Endothelial cell of umbilical vein (primary cell): Measurements from ENCODE around the gene LAMC3. TPM values are rescaled to one million over a fixed set of nuclear protein-coding genes. Genes with fewer than 3 reads are reported as not detected.

ENCODE experiments used
- BruUV-seq: library from RNA; stranded (reverse); fragments of 400-500 nt; replicated peaks from 2 replicates; lab custom pipeline; 2021; lab: Mats Ljungman, UMichigan
- CTCF ChIA-PET: fragments of 300-600, 350-600 bp; sonication (Branson Sonifier 250); formaldehyde crosslinking; loops from one replicate; lab custom pipeline; 2021; ENCODE audit warnings: antibody characterized with exemption, inconsistent platforms; lab: Charles Lee
- POLR2A ChIA-PET: fragments of 300-600, 350-600 bp; sonication (Branson Sonifier 250); formaldehyde crosslinking; loops from one replicate; lab custom pipeline; 2021; ENCODE audit warnings: antibody characterized with exemption, inconsistent platforms; lab: Charles Lee
- DNase-seq: peaks from one replicate; pipeline ENCODE4 v3.0.0-alpha.2; 2011; ENCODE audit warnings: low read depth, low spot score
- FAIRE-seq: peaks from 2 replicates; lab custom pipeline; 2011; peaks lifted over from hg19 to GRCh38; lab: Jason Lieb, UNC
- H2AFZ ChIP-seq: 2 replicates; pipeline ENCODE4 v1.6.0; 2012; ENCODE audit warnings: low read depth, low read length, control low read depth, inconsistent platforms
- H3K27ac ChIP-seq: 2 replicates; pipeline ENCODE4 v1.5.1; 2011; ENCODE audit warnings: low read depth, mild to moderate bottlenecking, control low read depth, low read length, moderate library complexity; ENCODE audit not compliant: insufficient read depth
- H3K27me3 ChIP-seq, 2 experiments: 2 replicates each; pipeline versions ENCODE4 v1.6.0 to v1.6.1; 2011; ENCODE audit warnings: low read length in 2 of 2, mixed read lengths in 1 of 2; ENCODE audit not compliant: control insufficient read depth in 2 of 2, insufficient read depth in 2 of 2
- H3K36me3 ChIP-seq, 2 experiments: 2 replicates in 1 of 2; 3 replicates in 1 of 2; pipeline ENCODE4 v1.5.1; 2011; ENCODE audit warnings: low read length in 2 of 2, mild to moderate bottlenecking in 1 of 2, moderate library complexity in 1 of 2; ENCODE audit not compliant: control insufficient read depth in 2 of 2, insufficient read depth in 2 of 2; ENCODE audit errors: extremely low read depth in 1 of 2
- H3K4me1 ChIP-seq: 3 replicates; pipeline ENCODE4 v1.5.1; 2011; ENCODE audit warnings: mild to moderate bottlenecking, low read length; ENCODE audit not compliant: control insufficient read depth, insufficient read depth; ENCODE audit errors: extremely low read depth
- H3K4me2 ChIP-seq: 2 replicates; pipeline ENCODE4 v1.6.1; 2011; ENCODE audit warnings: low read length, control low read depth, mixed read lengths; ENCODE audit not compliant: insufficient read depth
- H3K4me3 ChIP-seq, 3 experiments: fragments of 200-600 bp in 1 of 3; sonication (generic), shearing (Covaris generic) in 1 of 3; replicated peaks in 1 of 3; 2 replicates each; pipeline ENCODE4 v1.5.1; 2011 to 2016; ENCODE audit warnings: control low read depth in 3 of 3, low read length in 3 of 3, mild to moderate bottlenecking in 2 of 3, inconsistent platforms in 1 of 3, low read depth in 1 of 3, moderate library complexity in 1 of 3; ENCODE audit not compliant: insufficient read depth in 1 of 3
- H3K79me2 ChIP-seq: 2 replicates; pipeline ENCODE4 v1.6.0; 2012; ENCODE audit warnings: low read length, inconsistent platforms; ENCODE audit not compliant: control insufficient read depth, insufficient read depth
- H3K9ac ChIP-seq: replicated peaks from 2 replicates; pipeline ENCODE3; 2011; ENCODE audit warnings: low read length, control low read depth; ENCODE audit not compliant: insufficient read depth; ENCODE audit errors: extremely low read depth
- H3K9me1 ChIP-seq: replicated peaks from 3 replicates; pipeline ENCODE4 v1.6.0; 2011; ENCODE audit warnings: mild to moderate bottlenecking, low read length; ENCODE audit not compliant: control insufficient read depth, insufficient read depth; ENCODE audit errors: extremely low read depth
- H3K9me3 ChIP-seq: replicated peaks from 2 replicates; pipeline ENCODE4 v1.5.1; 2012; ENCODE audit warnings: low read length, inconsistent platforms; ENCODE audit not compliant: control insufficient read depth, insufficient read depth
- H4K20me1 ChIP-seq: replicated peaks from 2 replicates; pipeline ENCODE3; 2011; ENCODE audit warnings: mild to moderate bottlenecking, low read length; ENCODE audit not compliant: control insufficient read depth, insufficient read depth; ENCODE audit errors: extremely low read depth
- EZH2 ChIP-seq: IDR thresholded peaks from 2 replicates; pipeline ENCODE4 v1.6.1; 2012; ENCODE audit warnings: borderline replicate concordance, low read depth, mild to moderate bottlenecking, moderate library complexity, low read length, inconsistent platforms; ENCODE audit not compliant: severe bottlenecking
- FOS ChIP-seq: IDR thresholded peaks from 2 replicates; pipeline ENCODE4 v1.6.1; 2011; ENCODE audit warnings: mild to moderate bottlenecking, low read length, moderate library complexity, borderline replicate concordance; ENCODE audit not compliant: insufficient read depth
- GATA2 ChIP-seq: IDR thresholded peaks from 2 replicates; pipeline ENCODE4 v1.7.0; 2011; ENCODE audit warnings: low read depth, mild to moderate bottlenecking, moderate library complexity, mixed read lengths, low read length; ENCODE audit not compliant: insufficient read length, insufficient read depth
- JUN ChIP-seq: IDR thresholded peaks from 2 replicates; pipeline ENCODE4 v1.6.1; 2011; ENCODE audit warnings: borderline replicate concordance, low read depth; ENCODE audit not compliant: insufficient read length, insufficient read depth
- MYC ChIP-seq: IDR thresholded peaks from one replicate; pipeline ENCODE4 v1.6.1; 2011; ENCODE audit warnings: mild to moderate bottlenecking, low read depth, low read length
- POLR2A ChIP-seq: IDR thresholded peaks from 2 replicates; pipeline ENCODE4 v1.6.1; 2012; ENCODE audit warnings: low read depth, mild to moderate bottlenecking, control low read depth, low read length
- POLR2AphosphoS5 ChIP-seq: IDR thresholded peaks from 2 replicates; pipeline ENCODE4 v1.6.1; 2012; ENCODE audit warnings: low read depth, mild to moderate bottlenecking, control low read depth, low read length, moderate library complexity; ENCODE audit not compliant: insufficient read depth
- dilution Hi-C: fragments of 300-500 bp; cut with MboI; formaldehyde crosslinking; loops from one replicate; pipeline ENCODE4 v1.15.0; 2019; ENCODE audit warnings: low sequenced_read_pairs; ENCODE audit not compliant: extremely low pct_ligation_motif_present
- intact Hi-C: fragments of 100-400 bp; cut with micrococcal nuclease; formaldehyde crosslinking; loops from one replicate; pipeline ENCODE4 v1.10.0; 2022
- polyA plus RNA-seq, 4 experiments: library from polyadenylated mRNA; depleted of rRNA in 3 of 4; stranded (reverse) in 3 of 4; unstranded in 1 of 4; fragments of >200 nt; gene quantifications; 2 replicates each; pipeline versions ENCODE4 v1.2.1 to v1.2.3, GENCODE V29; 2011 to 2012; ENCODE audit warnings: missing spikeins in 1 of 4
- total RNA-seq: library from RNA; stranded (reverse); gene quantifications from 2 replicates; pipeline ENCODE4 v1.2.3, GENCODE V29; 2021
- TF ChIP-seq, protein P1 (sequence below), 2 donors: IDR thresholded peaks; 1 replicate in 1 of 2; 2 replicates in 1 of 2; pipeline ENCODE4 v1.5.1; 2011; ENCODE audit warnings: low read length in 2 of 2, mild to moderate bottlenecking in 2 of 2, moderate library complexity in 2 of 2, control low read depth in 1 of 2, inconsistent platforms in 1 of 2, low read depth in 1 of 2; ENCODE audit not compliant: insufficient read depth in 1 of 2; ENCODE audit errors: extremely low read depth in 1 of 2

The LAMC3 gene
- total and polyA plus RNA-seq, 2 donors (not counting 3 experiments of a cell fraction or from before 2014, with no cell fraction given) = 0.18 to 0.38 TPM

DNA sequence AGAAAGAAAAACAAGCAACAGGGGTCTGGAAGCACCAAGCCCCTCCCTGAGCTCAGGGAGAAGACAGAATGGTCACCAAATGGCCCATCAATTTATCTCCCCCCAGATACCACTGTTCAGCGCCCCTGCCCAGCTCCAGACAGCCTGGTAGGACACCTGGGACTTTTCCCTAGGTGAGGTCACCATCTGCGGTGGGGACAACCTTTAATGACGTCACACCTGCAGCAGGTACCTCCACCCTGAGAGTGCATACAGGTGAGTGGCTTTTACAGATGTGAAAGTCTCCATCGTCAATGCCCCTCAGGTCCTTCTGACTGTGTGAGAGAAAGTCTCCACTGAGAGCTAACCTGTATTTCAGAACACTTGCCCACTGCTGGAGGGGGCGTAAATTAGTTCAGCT, 34.3 kb upstream of the LAMC3 start:
- H3K27me3 ChIP-seq = peaks cover 0 to 6% of the 10 kb centered on the region in 2 experiments

DNA sequence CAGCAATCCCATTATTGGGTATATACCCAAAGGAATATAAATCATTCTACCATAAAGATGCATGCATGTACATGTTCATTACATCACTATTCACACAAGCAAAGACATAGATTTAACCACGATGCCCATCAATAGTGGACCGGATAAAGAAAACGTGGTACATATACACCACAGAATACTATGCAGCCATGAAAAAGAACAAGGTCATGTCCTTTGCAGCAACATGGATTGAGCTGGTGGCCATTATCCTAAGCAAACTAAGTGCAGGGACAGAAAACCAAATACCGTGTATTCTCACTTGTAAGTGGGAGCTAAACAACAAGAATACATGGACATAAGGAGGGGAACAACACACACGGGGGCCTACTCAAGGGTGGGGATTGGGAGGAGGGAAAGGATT, 33.8 kb upstream of the LAMC3 start:
- Histone ChIP-seq H2AFZ (no peak overlapping the region), H3K9me3 (no peaks in the 10 kb centered on the region), H3K4me2 (no peak overlapping the region), H3K9me1 (no peaks in the 10 kb centered on the region), H3K4me3 (no peak overlapping the region), H3K27ac (no peak overlapping the region), H3K79me2 (no peaks in the 10 kb centered on the region), H4K20me1 (no peaks in the 10 kb centered on the region), H3K36me3 (no peaks in the 10 kb centered on the region), H3K4me1 (no peaks in the 10 kb centered on the region), H3K27me3 (peaks cover 0 to 6% of the 10 kb centered on the region in 2 experiments), H3K9ac (no peak overlapping the region)
- no peak for DNase-seq
- POLR2A ChIA-PET = no interaction called here
- intact Hi-C loops = no loop called here
- no peak for TF ChIP-seq POLR2A
- no peak for TF ChIP-seq MYC
- no peak for TF ChIP-seq FOS
- TF ChIP-seq EZH2 = no peak
- TF ChIP-seq, protein P1, sequence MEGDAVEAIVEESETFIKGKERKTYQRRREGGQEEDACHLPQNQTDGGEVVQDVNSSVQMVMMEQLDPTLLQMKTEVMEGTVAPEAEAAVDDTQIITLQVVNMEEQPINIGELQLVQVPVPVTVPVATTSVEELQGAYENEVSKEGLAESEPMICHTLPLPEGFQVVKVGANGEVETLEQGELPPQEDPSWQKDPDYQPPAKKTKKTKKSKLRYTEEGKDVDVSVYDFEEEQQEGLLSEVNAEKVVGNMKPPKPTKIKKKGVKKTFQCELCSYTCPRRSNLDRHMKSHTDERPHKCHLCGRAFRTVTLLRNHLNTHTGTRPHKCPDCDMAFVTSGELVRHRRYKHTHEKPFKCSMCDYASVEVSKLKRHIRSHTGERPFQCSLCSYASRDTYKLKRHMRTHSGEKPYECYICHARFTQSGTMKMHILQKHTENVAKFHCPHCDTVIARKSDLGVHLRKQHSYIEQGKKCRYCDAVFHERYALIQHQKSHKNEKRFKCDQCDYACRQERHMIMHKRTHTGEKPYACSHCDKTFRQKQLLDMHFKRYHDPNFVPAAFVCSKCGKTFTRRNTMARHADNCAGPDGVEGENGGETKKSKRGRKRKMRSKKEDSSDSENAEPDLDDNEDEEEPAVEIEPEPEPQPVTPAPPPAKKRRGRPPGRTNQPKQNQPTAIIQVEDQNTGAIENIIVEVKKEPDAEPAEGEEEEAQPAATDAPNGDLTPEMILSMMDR (IDR thresholded peaks at IDR 0.05; ENCODE audit: extremely low read depth in 1 of 2, insufficient read depth in 1 of 2, low read depth in 1 of 2, low read length in 2 of 2) = no peak
- TF ChIP-seq POLR2AphosphoS5 = no peak
- dilution Hi-C loops = no loop called here
- CTCF ChIA-PET = interaction anchor here (1.2 to 2.2 kb wide), 2 partner anchors 23 to 25 kb away, joined by 3 to 7 read pairs; no protein-coding TSS in a partner anchor
- FAIRE-seq = no peak
- no TSS peak for BruUV-seq

More for the DNA sequence above, 34.3 kb upstream of the LAMC3 start:
- no peak for FAIRE-seq
- CTCF ChIA-PET = interaction anchor here (1.1 to 2.2 kb wide), 4 partner anchors 7 to 25 kb away, joined by 3 to 7 read pairs (median 3); no protein-coding TSS in a partner anchor
- H3K36me3 ChIP-seq = no peaks in the 10 kb centered on the region
- H3K9me1 ChIP-seq = no peaks in the 10 kb centered on the region
- H3K79me2 ChIP-seq = no peaks in the 10 kb centered on the region
- no peak overlapping the region for H3K9ac ChIP-seq
- no peaks in the 10 kb centered on the region for H3K4me1 ChIP-seq
- no peak overlapping the region for H3K4me3 ChIP-seq
- DNase-seq = no peak
- POLR2A ChIA-PET = no interaction called here
- H3K4me2 ChIP-seq = no peak overlapping the region
- no peak for TF ChIP-seq GATA2
- TF ChIP-seq JUN = no peak
- TF ChIP-seq MYC = no peak
- no peak overlapping the region for H3K27ac ChIP-seq
- dilution Hi-C loops = no loop called here
- no peak overlapping the region for H2AFZ ChIP-seq
- intact Hi-C loops = no loop called here
- H4K20me1 ChIP-seq = no peaks in the 10 kb centered on the region
- no peaks in the 10 kb centered on the region for H3K9me3 ChIP-seq
- no TSS peak for BruUV-seq
